Adrenal gland (tissue), 12 donors: ENCODE results near the gene C2CD3. TPM values are rescaled to one million over a fixed set of nuclear protein-coding genes. Genes with fewer than 3 reads are reported as not detected.

Source experiments
- DNase-seq, 7 donors: peaks; one replicate each; pipeline ENCODE4 v3.0.0-alpha.2; 2019 to 2020
- H3K27ac ChIP-seq, 5 donors: fragments of 200-600 bp; sonication (generic) in 4 of 5; 1 replicate in 3 of 5; 2 replicates in 2 of 5; pipeline versions ENCODE4 v1.5.1 to v1.8.0; 2016 to 2020; ENCODE audit warnings: mild to moderate bottlenecking in 1 of 5
- H3K27me3 ChIP-seq: fragments of 200-600 bp; 2 replicates; pipeline ENCODE4 v1.8.0; 2021
- H3K36me3 ChIP-seq, 2 donors: fragments of 200-600 bp; replicated peaks in 1 of 2; 1 replicate in 1 of 2; 2 replicates in 1 of 2; pipeline versions ENCODE4 v1.5.1 to v1.8.0; 2018 to 2022
- H3K4me1 ChIP-seq, 2 donors: fragments of 200-600 bp; replicated peaks in 1 of 2; 1 replicate in 1 of 2; 2 replicates in 1 of 2; pipeline versions ENCODE4 v1.5.1 to v1.8.0; 2018 to 2021
- H3K4me3 ChIP-seq, 4 donors: fragments of 200-600 bp; sonication (generic) in 3 of 4; one replicate each; pipeline ENCODE4 v1.5.1; 2016 to 2018
- H3K9me3 ChIP-seq, 3 donors: fragments of 200-600 bp; sonication (generic) in 1 of 3; replicated peaks in 1 of 3; 1 replicate in 2 of 3; 2 replicates in 1 of 3; pipeline versions ENCODE4 v1.5.1 to v1.8.0; 2016 to 2021
- POLR2A ChIP-seq, 2 donors: fragments of 450-650 bp; IDR thresholded peaks; one replicate each; pipeline ENCODE4 v1.6.1; 2017; ENCODE audit warnings: antibody characterized with exemption in 2 of 2, mild to moderate bottlenecking in 2 of 2, moderate library complexity in 1 of 2
- WGBS, 4 donors: extraction: QIAGEN DNeasy Blood & Tissue Kit in 2 of 4; methylation state at CpG; one replicate each; pipeline versions ENCODE4 v1.1.5 to v1.1.7; 2013 to 2017; 5-methylcytosine and 5-hydroxymethylcytosine counted together
- intact Hi-C, 2 donors: fragments of 100-400 bp; cut with DNase I; formaldehyde crosslinking; loops; one replicate each; pipeline versions ENCODE4 v1.14.1 to v1.15.0; 2022 to 2023
- polyA plus RNA-seq, 3 donors: library from polyadenylated mRNA; stranded (reverse); fragments of 200-250 nt in 2 of 3; fragments of 350-450 nt in 1 of 3; fragmentation: Illumina TruSeq in 1 of 3; extraction: RNeasy Lipid Tissue Mini Kit (QIAGEN cat#74804) in 1 of 3; gene quantifications; one replicate each; pipeline ENCODE4 v1.2.3, GENCODE V29; 2013 to 2014
- total RNA-seq, 9 donors: library from RNA; depleted of rRNA in 4 of 9; stranded (reverse); fragments of >200 nt in 4 of 9; fragments of 120-200 nt in 1 of 9; fragmentation: NEBNext Ultra II Directional in 1 of 9; extraction: Animal tissue kit (Norgen Biotek cat#: 25700) in 1 of 9; gene quantifications; one replicate each; pipeline versions ENCODE4 v1.1.0 to v1.2.4, GENCODE V29; 2013 to 2023
- TF ChIP-seq, protein P1 (sequence below), 6 experiments: fragments of 450-650 bp in 4 of 6; fragments of 200-600 bp in 2 of 6; sonication (generic) in 1 of 6; IDR thresholded peaks; 1 replicate in 5 of 6; 2 replicates in 1 of 6; pipeline versions ENCODE4 v1.5.1 to v1.8.0; 2016 to 2021; ENCODE audit warnings: antibody characterized with exemption in 6 of 6, mild to moderate bottlenecking in 2 of 6, moderate library complexity in 1 of 6
- donor health status: healthy with polysubstance abuse.
- donor health status: Bipolar disorder and iron deficiency.
- donor health status: DM: yes; HTN: yes; CAD: no.
- donor health status: DM: no; HTN: no; CAD: no.
- donor health status: DM: no; HTN: no; CAD: no.
- donor health status: DM: yes; HTN: yes; CAD: no.

Gene C2CD3
- total and polyA plus RNA-seq, 12 donors, result 14.5 to 42.8 (median 25.5) TPM

DNA sequence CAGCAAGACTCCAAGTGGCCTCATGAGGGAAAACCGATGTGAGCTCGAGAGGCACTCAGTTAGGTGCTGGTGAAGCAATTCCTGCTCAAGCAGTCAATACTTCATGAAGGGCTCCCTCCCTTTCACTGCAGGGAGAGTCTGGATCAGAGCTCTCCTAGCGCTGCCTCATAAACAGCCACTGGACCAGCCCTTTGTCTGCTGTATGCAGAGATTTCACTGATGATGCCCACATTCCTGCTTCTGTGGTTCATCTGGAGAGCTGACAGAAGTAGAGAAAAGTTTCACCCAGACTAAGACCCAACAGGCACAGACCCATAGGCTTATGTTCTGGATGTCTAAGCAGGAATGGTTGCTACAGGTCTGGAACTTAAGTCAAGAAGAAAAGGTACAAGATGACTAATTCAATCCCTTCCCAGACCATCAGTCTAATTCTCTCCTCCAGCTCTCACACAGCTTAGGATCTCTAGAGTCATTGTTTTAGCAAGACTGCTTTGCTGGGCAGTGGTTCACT is 192.2 kb downstream of the C2CD3 start:
- 97 to 100% (median 99%) methylated on average over 1 to 3 of the region's 3 CpGs for WGBS, 4 donors
- no peak overlapping the region for H3K4me3 ChIP-seq
- no peak for DNase-seq
- no peaks in the 10 kb centered on the region for H3K27me3 ChIP-seq
- TF ChIP-seq POLR2A (IDR thresholded peaks at IDR 0.05), result no peak
- TF ChIP-seq, protein P1, sequence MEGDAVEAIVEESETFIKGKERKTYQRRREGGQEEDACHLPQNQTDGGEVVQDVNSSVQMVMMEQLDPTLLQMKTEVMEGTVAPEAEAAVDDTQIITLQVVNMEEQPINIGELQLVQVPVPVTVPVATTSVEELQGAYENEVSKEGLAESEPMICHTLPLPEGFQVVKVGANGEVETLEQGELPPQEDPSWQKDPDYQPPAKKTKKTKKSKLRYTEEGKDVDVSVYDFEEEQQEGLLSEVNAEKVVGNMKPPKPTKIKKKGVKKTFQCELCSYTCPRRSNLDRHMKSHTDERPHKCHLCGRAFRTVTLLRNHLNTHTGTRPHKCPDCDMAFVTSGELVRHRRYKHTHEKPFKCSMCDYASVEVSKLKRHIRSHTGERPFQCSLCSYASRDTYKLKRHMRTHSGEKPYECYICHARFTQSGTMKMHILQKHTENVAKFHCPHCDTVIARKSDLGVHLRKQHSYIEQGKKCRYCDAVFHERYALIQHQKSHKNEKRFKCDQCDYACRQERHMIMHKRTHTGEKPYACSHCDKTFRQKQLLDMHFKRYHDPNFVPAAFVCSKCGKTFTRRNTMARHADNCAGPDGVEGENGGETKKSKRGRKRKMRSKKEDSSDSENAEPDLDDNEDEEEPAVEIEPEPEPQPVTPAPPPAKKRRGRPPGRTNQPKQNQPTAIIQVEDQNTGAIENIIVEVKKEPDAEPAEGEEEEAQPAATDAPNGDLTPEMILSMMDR (IDR thresholded peaks at IDR 0.05), result no peak
- H3K4me1 ChIP-seq, result peaks cover 8 to 9% of the 10 kb centered on the region in 2 donors
- H3K27ac ChIP-seq, result no peak overlapping the region
- intact Hi-C loops, result no loop called here
- H3K9me3 ChIP-seq, result no peaks in the 10 kb centered on the region
- H3K36me3 ChIP-seq, result peaks cover 0 to 37% of the 10 kb centered on the region in 2 donors

DNA sequence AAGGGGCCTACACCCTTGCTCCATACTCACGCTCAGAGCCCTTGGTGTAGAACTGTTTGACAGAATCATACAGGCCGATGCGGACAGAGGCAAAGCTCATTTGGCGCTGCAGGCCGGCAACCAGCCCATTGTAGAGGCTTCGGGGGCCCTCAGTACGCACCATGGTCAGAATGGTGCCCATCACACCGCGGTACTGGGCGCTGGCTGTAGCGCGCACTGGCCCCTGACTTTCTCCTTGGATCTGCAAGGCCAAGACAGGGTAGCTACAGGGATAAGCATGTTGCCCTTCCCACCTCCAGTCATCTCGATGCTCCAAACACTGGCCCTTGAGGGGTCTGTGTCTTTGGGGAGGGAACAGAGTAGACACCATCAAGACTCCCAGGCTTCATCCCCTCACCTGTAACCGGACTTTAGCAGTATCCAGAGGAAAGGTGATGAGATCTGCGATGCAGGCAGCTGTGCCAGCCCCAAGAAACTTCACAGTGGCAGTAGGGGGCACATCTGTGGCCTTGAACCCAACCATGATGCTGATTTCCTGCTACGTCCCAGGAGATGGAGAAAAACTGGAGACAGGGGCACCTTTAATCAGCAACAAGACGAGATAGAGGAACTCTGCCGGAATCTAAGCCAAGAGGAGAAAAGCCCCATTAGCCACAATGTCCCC is 192.8 kb downstream of the C2CD3 start:
- no peak overlapping the region for H3K4me3 ChIP-seq
- H3K9me3 ChIP-seq, result no peaks in the 10 kb centered on the region
- no peak overlapping the region for H3K27ac ChIP-seq
- WGBS, 4 donors, result 93 to 99% (median 96%) methylated on average over 6 to 18 of the region's 18 CpGs
- H3K27me3 ChIP-seq, result no peaks in the 10 kb centered on the region
- peaks cover 7 to 9% of the 10 kb centered on the region in 2 donors for H3K4me1 ChIP-seq
- intact Hi-C loops, result no loop called here
- DNase-seq, result no peak
- peaks cover 0 to 37% of the 10 kb centered on the region in 2 donors for H3K36me3 ChIP-seq
- TF ChIP-seq POLR2A (IDR thresholded peaks at IDR 0.05), result no peak
- TF ChIP-seq, protein P1 (IDR thresholded peaks at IDR 0.05), result no peak

DNA sequence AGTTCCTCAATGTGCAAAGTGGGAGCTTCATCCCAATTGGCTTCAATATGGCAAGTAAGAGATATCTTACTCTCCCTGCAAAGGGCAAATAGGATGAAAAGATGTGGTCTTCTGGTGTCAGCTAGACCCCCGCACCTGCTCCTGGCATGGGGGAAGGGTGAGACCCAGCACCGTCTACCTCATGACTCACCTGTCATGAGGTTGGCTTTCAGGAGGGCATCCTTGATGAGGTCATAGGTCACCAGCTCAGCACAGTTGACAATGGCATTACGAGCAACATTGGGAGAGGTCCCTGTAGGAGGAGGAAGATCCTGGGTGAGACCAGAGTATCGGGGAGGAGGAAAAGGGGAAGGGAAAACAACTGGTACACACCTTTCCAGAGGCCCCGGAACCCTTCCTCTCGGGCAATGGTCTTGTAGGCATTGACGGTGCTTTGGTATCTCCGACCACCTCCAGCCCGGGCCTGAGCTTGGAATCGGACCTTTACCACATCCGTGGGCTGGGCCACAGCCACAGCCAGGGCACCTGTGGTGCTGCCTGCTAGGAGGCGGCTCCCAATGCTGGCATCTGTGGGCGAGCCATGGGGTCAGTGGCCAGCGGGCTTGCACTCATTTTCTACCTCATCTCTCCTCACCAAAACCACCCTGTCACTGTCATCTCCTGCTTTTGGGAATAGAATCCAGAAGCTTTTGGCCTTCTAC is 194.2 kb downstream of the C2CD3 start:
- H3K27ac ChIP-seq, result no peak overlapping the region
- H3K36me3 ChIP-seq, result peaks cover 0 to 37% of the 10 kb centered on the region in 2 donors
- no peaks in the 10 kb centered on the region for H3K9me3 ChIP-seq
- intact Hi-C loops, result no loop called here
- DNase-seq, result no peak
- peaks cover 7 to 9% of the 10 kb centered on the region in 2 donors for H3K4me1 ChIP-seq
- 88 to 95% (median 94%) methylated on average over 13 to 14 of the region's 14 CpGs for WGBS, 4 donors
- TF ChIP-seq POLR2A (IDR thresholded peaks at IDR 0.05), result no peak
- TF ChIP-seq, protein P1 (IDR thresholded peaks at IDR 0.05), result no peak
- no peak overlapping the region for H3K4me3 ChIP-seq
- no peaks in the 10 kb centered on the region for H3K27me3 ChIP-seq

DNA sequence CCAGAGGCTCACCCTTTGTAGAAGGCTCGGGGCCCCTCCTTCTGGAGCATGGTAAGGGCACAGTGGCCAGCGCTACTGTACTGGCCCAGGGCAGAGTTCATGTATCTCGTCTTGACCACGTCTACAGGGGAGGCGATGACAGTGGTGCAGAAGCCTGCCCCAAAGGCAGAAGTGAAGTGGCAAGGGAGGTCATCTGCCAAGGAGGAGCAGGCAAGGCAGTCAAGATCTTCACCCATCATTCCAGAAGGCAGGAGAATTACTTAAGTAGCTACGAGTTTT is 195.4 kb downstream of the C2CD3 start:
- intact Hi-C loops, result no loop called here
- Histone ChIP-seq H3K36me3 (peaks cover 0 to 37% of the 10 kb centered on the region in 2 donors), H3K9me3 (no peaks in the 10 kb centered on the region), H3K4me3 (no peak overlapping the region), H3K4me1 (peaks cover 2% of the 10 kb centered on the region in 2 donors), H3K27me3 (no peaks in the 10 kb centered on the region), H3K27ac (no peak overlapping the region)
- WGBS, 4 donors, result 92 to 95% (median 93%) methylated on average over 6 of the region's 6 CpGs
- no peak for TF ChIP-seq POLR2A (IDR thresholded peaks at IDR 0.05)
- TF ChIP-seq, protein P1 (IDR thresholded peaks at IDR 0.05), result no peak
- no peak for DNase-seq
